CD14-positive monocyte (primary cell): Measurements from ENCODE around the gene SEC24D. TPM values are rescaled to one million over a fixed set of nuclear protein-coding genes. Genes with fewer than 3 reads are reported as not detected.

Source experiments
- DNase-seq, 3 donors: peaks; one replicate each; pipeline ENCODE4 v3.0.0-alpha.2; 2011 to 2022
- H2AFZ ChIP-seq: 2 replicates; pipeline ENCODE4 v1.6.0; 2012; ENCODE audit warnings: mild to moderate bottlenecking, low read depth, low read length, inconsistent platforms; ENCODE audit not compliant: insufficient read depth, poor library complexity, severe bottlenecking
- H3K27ac ChIP-seq, 2 donors: 1 replicate in 1 of 2; 2 replicates in 1 of 2; pipeline ENCODE4 v1.5.1; 2012 to 2013; ENCODE audit warnings: low read length in 2 of 2, control low read depth in 1 of 2, inconsistent platforms in 1 of 2, low read depth in 1 of 2, mild to moderate bottlenecking in 1 of 2
- H3K27me3 ChIP-seq, 2 donors: one replicate each; pipeline versions ENCODE4 v1.6.0 to v1.6.1; 2011 to 2013; ENCODE audit warnings: low read length in 2 of 2; ENCODE audit not compliant: control insufficient read depth in 2 of 2, insufficient read depth in 2 of 2
- H3K36me3 ChIP-seq, 2 donors: replicated peaks in 1 of 2; 1 replicate in 1 of 2; 2 replicates in 1 of 2; pipeline versions ENCODE4 v1.5.1 to v1.6.1; 2012 to 2013; ENCODE audit warnings: low read length in 2 of 2, control low read depth in 1 of 2, inconsistent platforms in 1 of 2, mild to moderate bottlenecking in 1 of 2; ENCODE audit not compliant: insufficient read depth in 2 of 2, control insufficient read depth in 1 of 2
- H3K4me1 ChIP-seq, 2 donors: 1 replicate in 1 of 2; 2 replicates in 1 of 2; pipeline versions ENCODE4 v1.5.1 to v1.6.1; 2012 to 2013; ENCODE audit warnings: low read length in 2 of 2, control low read depth in 1 of 2, inconsistent platforms in 1 of 2, mild to moderate bottlenecking in 1 of 2, moderate library complexity in 1 of 2; ENCODE audit not compliant: insufficient read depth in 2 of 2, control insufficient read depth in 1 of 2
- H3K4me2 ChIP-seq: replicated peaks from 2 replicates; pipeline ENCODE3; 2012; ENCODE audit warnings: low read length, moderate library complexity, mild to moderate bottlenecking; ENCODE audit not compliant: poor library complexity, severe bottlenecking; ENCODE audit errors: extremely low read depth
- H3K4me3 ChIP-seq, 3 experiments: fragments of 200-600 bp in 1 of 3; sonication (generic) in 1 of 3; replicated peaks in 1 of 3; 1 replicate in 2 of 3; 2 replicates in 1 of 3; pipeline ENCODE4 v1.5.1; 2011 to 2013; ENCODE audit warnings: low read length in 3 of 3, mild to moderate bottlenecking in 3 of 3, control low read depth in 2 of 3, low read depth in 2 of 3, inconsistent platforms in 1 of 3, moderate library complexity in 1 of 3
- H3K79me2 ChIP-seq: 2 replicates; pipeline ENCODE4 v1.6.0; 2012; ENCODE audit warnings: mild to moderate bottlenecking, control low read depth, inconsistent platforms, low read length, moderate library complexity; ENCODE audit not compliant: insufficient read depth
- H3K9ac ChIP-seq: 2 replicates; pipeline ENCODE4 v1.6.0; 2017; ENCODE audit warnings: low read length, mild to moderate bottlenecking; ENCODE audit not compliant: insufficient read depth, poor library complexity, severe bottlenecking
- H3K9me3 ChIP-seq, 2 donors: replicated peaks in 1 of 2; 1 replicate in 1 of 2; 2 replicates in 1 of 2; pipeline versions ENCODE4 v1.5.1 to v1.6.1; 2012 to 2013; ENCODE audit warnings: low read length in 2 of 2, control low read depth in 1 of 2; ENCODE audit not compliant: control insufficient read depth in 1 of 2, insufficient read depth in 1 of 2
- H4K20me1 ChIP-seq: 2 replicates; pipeline ENCODE4 v1.6.0; 2012; ENCODE audit warnings: mild to moderate bottlenecking, low read length, control low read depth, moderate library complexity; ENCODE audit not compliant: insufficient read depth
- H3K27ac Mint-ChIP-seq, 7 donors: one replicate each; pipeline ENCODE4 v1.8.0; 2020; ENCODE audit warnings: mild to moderate bottlenecking in 7 of 7, mixed read lengths in 7 of 7, moderate library complexity in 6 of 7, inconsistent platforms in 2 of 7
- H3K27me3 Mint-ChIP-seq, 3 donors: one replicate each; pipeline ENCODE4 v1.8.0; 2021 to 2022; ENCODE audit warnings: low read depth in 3 of 3, mild to moderate bottlenecking in 3 of 3, mixed read lengths in 3 of 3, moderate library complexity in 3 of 3, inconsistent platforms in 1 of 3
- H3K36me3 Mint-ChIP-seq, 2 donors: one replicate each; pipeline ENCODE4 v1.8.0; 2020; ENCODE audit warnings: mixed read lengths in 2 of 2, inconsistent platforms in 1 of 2, mild to moderate bottlenecking in 1 of 2
- H3K4me1 Mint-ChIP-seq: one replicate; pipeline ENCODE4 v1.8.0; 2020; ENCODE audit warnings: mild to moderate bottlenecking, mixed read lengths
- H3K4me3 Mint-ChIP-seq, 2 donors: one replicate each; pipeline ENCODE4 v1.8.0; 2020; ENCODE audit warnings: mild to moderate bottlenecking in 2 of 2, mixed read lengths in 2 of 2, moderate library complexity in 1 of 2
- H3K9me3 Mint-ChIP-seq, 7 donors: one replicate each; pipeline ENCODE4 v1.8.0; 2020 to 2022; ENCODE audit warnings: mixed read lengths in 7 of 7, mild to moderate bottlenecking in 6 of 7, moderate library complexity in 6 of 7, inconsistent platforms in 2 of 7
- CTCF ChIP-seq: fragments of 200-600 bp; IDR thresholded peaks from one replicate; pipeline ENCODE4 v1.8.0; 2022; ENCODE audit warnings: antibody characterized with exemption, mild to moderate bottlenecking
- WGBS: methylation state at CpG from one replicate; pipeline ENCODE4 v1.1.5; 2013; ENCODE audit warnings: missing lambda C conversion rate; ENCODE audit not compliant: insufficient coverage; 5-methylcytosine and 5-hydroxymethylcytosine counted together
- intact Hi-C, 2 donors: fragments of 100-400 bp; cut with micrococcal nuclease; formaldehyde crosslinking; loops; one replicate each; pipeline versions ENCODE4 v1.15.0 to v1.15.1; 2023
- polyA plus RNA-seq, 3 donors: library from polyadenylated mRNA; depleted of rRNA in 1 of 3; unstranded in 2 of 3; stranded (reverse) in 1 of 3; fragments of 300-500 nt in 2 of 3; fragments of >200 nt in 1 of 3; fragmentation: Illumina TruSeq in 2 of 3; gene quantifications; 1 replicate in 2 of 3; 2 replicates in 1 of 3; pipeline ENCODE4 v1.2.3, GENCODE V29; 2012 to 2021

SEC24D gene
- polyA plus RNA-seq, 3 donors = 16.8 to 31.3 (median 22.6) TPM

DNA sequence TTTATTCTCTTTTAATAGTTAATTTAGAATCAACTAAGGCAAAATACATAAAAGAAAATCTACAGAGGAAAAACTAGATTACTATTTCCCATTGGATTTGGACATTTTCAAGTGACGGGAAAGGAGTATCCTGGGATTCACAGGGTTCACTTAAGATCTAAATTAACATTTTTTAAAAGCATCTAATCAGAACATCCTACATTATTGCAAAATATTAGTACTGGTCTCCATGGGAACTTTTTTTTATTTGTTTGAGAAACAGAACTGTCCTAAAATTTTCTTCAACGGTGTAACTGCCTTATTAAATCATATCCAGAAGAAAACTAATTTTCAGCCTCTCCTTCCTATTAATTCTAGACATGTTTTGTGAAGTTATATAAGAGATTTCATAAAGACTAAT lies 81.0 kb downstream of the SEC24D start:
- Mint-ChIP-seq H3K4me3 (no peak overlapping the region), H3K4me1 (peaks cover 6% of the 10 kb centered on the region), H3K9me3 (no peaks in the 10 kb centered on the region), H3K36me3 (peaks cover 67 to 70% of the 10 kb centered on the region in 2 donors), H3K27me3 (no peaks in the 10 kb centered on the region), H3K27ac (no peak overlapping the region)
- Histone ChIP-seq H3K36me3 (peaks cover 71 to 96% of the 10 kb centered on the region in 2 donors), H2AFZ (no peak overlapping the region), H3K4me1 (no peaks in the 10 kb centered on the region), H3K79me2 (no peaks in the 10 kb centered on the region), H4K20me1 (no peaks in the 10 kb centered on the region), H3K27me3 (no peaks in the 10 kb centered on the region), H3K4me2 (no peak overlapping the region), H3K9ac (no peak overlapping the region), H3K9me3 (no peaks in the 10 kb centered on the region), H3K27ac (no peak overlapping the region), H3K4me3 (no peak overlapping the region)
- DNase-seq = no peak
- no CpG with 5 or more reads among the region's 2 CpGs for WGBS
- intact Hi-C loops = no loop called here
- no peak for TF ChIP-seq CTCF

DNA sequence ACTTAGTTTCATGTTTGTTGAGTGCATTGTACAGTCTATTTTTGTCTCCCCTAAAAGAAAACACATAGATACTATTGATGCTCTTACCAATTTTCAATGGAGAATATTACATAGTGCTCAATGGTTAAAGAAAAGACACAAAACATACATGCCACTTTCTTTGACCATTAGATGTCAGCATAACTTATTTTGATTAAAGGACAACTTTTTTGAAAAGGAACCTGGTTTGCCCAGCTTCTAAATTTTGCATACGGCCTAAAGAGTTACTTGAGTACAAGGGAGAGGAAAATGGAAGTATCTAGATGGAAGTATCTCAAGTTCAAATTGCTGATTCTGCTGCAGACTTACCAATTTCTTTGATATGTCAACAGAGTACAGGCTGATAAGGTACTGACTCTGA lies 82.2 kb downstream of the SEC24D start:
- DNase-seq = no peak
- Histone ChIP-seq H3K9me3 (no peaks in the 10 kb centered on the region), H3K4me1 (no peaks in the 10 kb centered on the region), H3K4me2 (no peak overlapping the region), H3K79me2 (no peaks in the 10 kb centered on the region), H3K36me3 (peaks cover 77 to 97% of the 10 kb centered on the region in 2 donors), H3K9ac (no peak overlapping the region), H4K20me1 (no peaks in the 10 kb centered on the region), H3K27me3 (no peaks in the 10 kb centered on the region), H3K4me3 (no peak overlapping the region), H3K27ac (no peak overlapping the region), H2AFZ (no peak overlapping the region)
- H3K4me3 Mint-ChIP-seq = no peak overlapping the region
- no CpG with 5 or more reads among the region's 1 CpG for WGBS
- H3K27me3 Mint-ChIP-seq = no peaks in the 10 kb centered on the region
- H3K27ac Mint-ChIP-seq = no peak overlapping the region
- no peaks in the 10 kb centered on the region for H3K4me1 Mint-ChIP-seq
- no peaks in the 10 kb centered on the region for H3K9me3 Mint-ChIP-seq
- H3K36me3 Mint-ChIP-seq = peaks cover 66% of the 10 kb centered on the region in 2 donors
- TF ChIP-seq CTCF = no peak
- intact Hi-C loops = no loop called here
